Parathyroid adenoma (tissue), 2 donors: ENCODE data around the gene RUFY4.

Experiments
- H2AFZ ChIP-seq: fragments of 300-600 bp; sonication (generic); one replicate; pipeline ENCODE4 v1.7.0; 2017; ENCODE audit warnings: antibody characterized with exemption, mild to moderate bottlenecking
- H3K27ac ChIP-seq: fragments of 300-600 bp; sonication (generic); one replicate; pipeline ENCODE4 v1.7.0; 2017
- H3K27me3 ChIP-seq: fragments of 300-600 bp; sonication (generic); one replicate; pipeline ENCODE4 v1.7.0; 2017; ENCODE audit warnings: low read length; ENCODE audit not compliant: control insufficient read depth, insufficient read depth
- H3K36me3 ChIP-seq: fragments of 300-600 bp; sonication (generic); one replicate; pipeline ENCODE4 v1.7.0; 2017; ENCODE audit warnings: low read length; ENCODE audit not compliant: control insufficient read depth, insufficient read depth
- H3K4me1 ChIP-seq: fragments of 300-600 bp; sonication (generic); one replicate; pipeline ENCODE4 v1.7.0; 2017; ENCODE audit warnings: control low read depth
- H3K4me2 ChIP-seq: fragments of 300-600 bp; sonication (generic); one replicate; pipeline ENCODE4 v1.7.0; 2017; ENCODE audit warnings: low read length
- H3K4me3 ChIP-seq: fragments of 300-600 bp; sonication (generic); one replicate; pipeline ENCODE4 v1.7.0; 2017; ENCODE audit warnings: low read depth, low read length
- H3K79me2 ChIP-seq: fragments of 300-600 bp; sonication (generic); one replicate; pipeline ENCODE4 v1.7.0; 2017; ENCODE audit warnings: control low read depth
- H3K9ac ChIP-seq: fragments of 300-600 bp; sonication (generic); one replicate; pipeline ENCODE4 v1.7.0; 2017; ENCODE audit warnings: mild to moderate bottlenecking
- H3K9me3 ChIP-seq: fragments of 300-600 bp; sonication (generic); one replicate; pipeline ENCODE4 v1.7.0; 2017; ENCODE audit warnings: low read length; ENCODE audit not compliant: control insufficient read depth
- CTCF ChIP-seq: fragments of 300-600 bp; sonication (generic); IDR thresholded peaks from one replicate; pipeline ENCODE4 v1.7.0; 2017; ENCODE audit warnings: antibody characterized with exemption, mild to moderate bottlenecking
- donor health status: primary hyperparathyroidism.

RUFY4 gene

GRCh38 chr2:218027426-218028188, 41.4 kb upstream of the RUFY4 start:
- no peak overlapping the region for H3K4me2 ChIP-seq
- H2AFZ ChIP-seq: no peak overlapping the region
- H3K4me3 ChIP-seq: no peak overlapping the region
- no peak overlapping the region for H3K9ac ChIP-seq
- no peaks in the 10 kb centered on the region for H3K36me3 ChIP-seq
- no peaks in the 10 kb centered on the region for H3K9me3 ChIP-seq
- H3K4me1 ChIP-seq: peaks cover 6% of the 10 kb centered on the region
- H3K27me3 ChIP-seq: no peaks in the 10 kb centered on the region
- TF ChIP-seq CTCF: no peak
- no peak overlapping the region for H3K27ac ChIP-seq
- H3K79me2 ChIP-seq: no peaks in the 10 kb centered on the region

DNA sequence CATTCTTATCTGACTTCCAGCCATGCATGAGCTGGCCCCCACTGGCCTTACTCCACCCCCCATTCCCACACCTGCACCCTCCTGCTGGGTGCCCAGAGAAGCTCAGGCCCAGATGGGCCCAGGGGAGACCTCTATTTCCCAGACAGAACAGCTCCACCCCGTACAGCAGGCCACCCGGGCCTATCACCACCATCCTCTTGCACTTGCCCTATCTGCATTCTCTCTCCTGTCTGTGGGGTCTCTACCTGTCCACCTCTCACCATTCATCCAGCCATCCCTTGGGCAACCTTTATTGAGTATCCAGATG, 40.9 kb upstream of the RUFY4 start:
- H3K9ac ChIP-seq: no peak overlapping the region
- H3K4me3 ChIP-seq: no peak overlapping the region
- H3K79me2 ChIP-seq: no peaks in the 10 kb centered on the region
- peaks cover 6% of the 10 kb centered on the region for H3K4me1 ChIP-seq
- no peaks in the 10 kb centered on the region for H3K27me3 ChIP-seq
- H2AFZ ChIP-seq: no peak overlapping the region
- no peaks in the 10 kb centered on the region for H3K9me3 ChIP-seq
- H3K4me2 ChIP-seq: no peak overlapping the region
- no peak overlapping the region for H3K27ac ChIP-seq
- H3K36me3 ChIP-seq: no peaks in the 10 kb centered on the region
- TF ChIP-seq CTCF: no peak

DNA sequence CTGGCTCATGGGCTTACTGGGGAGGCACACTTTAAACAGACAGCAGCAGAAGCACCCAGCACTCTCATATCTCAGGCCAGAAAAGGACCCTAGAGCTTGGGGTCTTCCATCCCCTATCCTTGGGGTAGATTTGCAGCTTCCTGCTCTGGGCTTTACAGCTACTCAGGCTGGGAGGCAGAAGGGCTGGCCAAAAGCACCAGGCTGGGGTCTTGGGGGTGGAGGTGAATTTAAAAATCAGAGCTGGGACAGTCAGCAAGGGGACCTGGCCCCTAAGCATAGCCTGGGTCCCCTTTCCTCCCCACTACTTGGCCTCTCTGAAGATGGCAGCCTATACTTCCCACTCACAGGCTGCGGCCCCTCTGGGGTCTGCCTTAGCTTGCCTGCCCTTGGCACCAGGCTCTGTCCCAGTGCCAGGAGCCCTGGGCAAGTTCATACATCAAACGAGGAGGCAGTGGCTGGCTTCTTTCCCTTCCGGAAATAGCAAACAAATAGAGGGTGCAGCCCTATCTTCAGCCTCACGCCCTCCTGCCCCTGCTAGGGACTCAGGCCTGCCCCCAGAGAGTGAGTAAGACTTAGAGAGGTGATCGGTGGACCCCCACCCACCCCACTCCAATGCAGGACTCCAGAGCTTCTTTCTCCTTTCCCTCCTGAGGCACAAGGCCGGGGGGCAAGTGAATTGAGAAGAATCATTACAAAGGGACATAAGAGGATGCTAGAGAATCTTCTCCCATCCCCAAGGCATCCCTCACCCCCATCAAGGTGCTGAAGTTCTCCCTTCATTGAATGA, 40.3 kb upstream of the RUFY4 start:
- H3K79me2 ChIP-seq: no peaks in the 10 kb centered on the region
- H3K36me3 ChIP-seq: no peaks in the 10 kb centered on the region
- no peaks in the 10 kb centered on the region for H3K27me3 ChIP-seq
- H3K4me3 ChIP-seq: no peak overlapping the region
- no peak overlapping the region for H3K27ac ChIP-seq
- H2AFZ ChIP-seq: no peak overlapping the region
- H3K4me1 ChIP-seq: peaks cover 6% of the 10 kb centered on the region
- H3K9ac ChIP-seq: no peak overlapping the region
- no peak overlapping the region for H3K4me2 ChIP-seq
- no peaks in the 10 kb centered on the region for H3K9me3 ChIP-seq
- no peak for TF ChIP-seq CTCF

GRCh38 chr2:218029366-218030360, 39.4 kb upstream of the RUFY4 start:
- Histone ChIP-seq H3K4me3 (no peak overlapping the region), H3K9ac (no peak overlapping the region), H3K79me2 (no peaks in the 10 kb centered on the region), H3K9me3 (no peaks in the 10 kb centered on the region), H3K4me2 (no peak overlapping the region), H2AFZ (no peak overlapping the region), H3K4me1 (peaks cover 6% of the 10 kb centered on the region), H3K27ac (no peak overlapping the region), H3K36me3 (no peaks in the 10 kb centered on the region), H3K27me3 (no peaks in the 10 kb centered on the region)
- no peak for TF ChIP-seq CTCF
